ENCODE data around the gene RIN1.
"Not testable (repeated sequence)": the region's sequence is repeated elsewhere in the genome, so short reads cannot be mapped to it uniquely, and the experiment has no call there.

Gene RIN1

GRCh38 chr11:66318600-66318970, 17.6 kb downstream of the RIN1 start:
- DNase-seq (ENCODE audit: low read depth): no peak

DNA sequence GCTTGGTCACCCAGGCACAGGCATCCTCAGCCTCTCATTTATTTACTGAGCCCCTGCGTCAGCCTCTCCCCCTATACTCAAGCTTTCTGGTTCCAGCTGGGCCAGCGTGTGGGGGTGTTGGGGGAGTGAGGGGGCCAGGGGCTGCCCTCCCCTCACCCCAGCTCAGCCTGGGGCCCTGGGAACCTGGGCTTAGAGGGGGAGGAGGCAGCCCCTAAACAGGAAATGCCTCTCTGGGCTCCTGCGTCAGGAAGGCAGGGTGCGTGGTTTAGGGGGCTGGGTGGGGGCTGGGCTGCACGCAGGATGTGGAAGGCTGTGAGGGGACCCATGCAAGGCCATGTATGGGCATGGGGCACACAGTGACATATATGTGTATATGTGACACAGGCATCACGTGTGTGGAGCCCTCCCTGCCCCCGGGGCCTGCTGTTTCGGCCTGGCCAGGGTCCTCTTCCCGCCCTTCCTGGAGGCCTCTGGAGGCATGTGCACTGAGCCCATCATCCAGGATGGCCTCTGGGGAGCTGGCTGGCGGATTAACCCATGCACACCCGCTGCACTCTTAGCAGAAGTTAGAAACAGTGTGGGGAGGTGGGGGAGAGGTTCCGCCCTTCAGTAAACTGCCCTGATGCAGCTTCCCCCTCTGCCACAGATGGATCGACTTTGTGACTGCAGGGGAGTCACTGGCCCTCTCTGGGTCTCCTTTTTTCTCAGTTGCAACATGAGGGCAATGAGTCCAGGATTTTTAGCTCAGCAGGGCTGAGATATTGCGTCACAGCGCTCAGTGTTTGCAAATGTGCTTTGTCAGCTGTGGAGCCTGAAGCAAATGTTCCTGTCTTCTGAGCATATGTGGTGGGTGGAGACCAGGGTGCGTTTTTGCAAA, 18.3 kb downstream of the RIN1 start:
- peak; percentile 53 for DNase-seq (ENCODE audit: low read depth)

DNA sequence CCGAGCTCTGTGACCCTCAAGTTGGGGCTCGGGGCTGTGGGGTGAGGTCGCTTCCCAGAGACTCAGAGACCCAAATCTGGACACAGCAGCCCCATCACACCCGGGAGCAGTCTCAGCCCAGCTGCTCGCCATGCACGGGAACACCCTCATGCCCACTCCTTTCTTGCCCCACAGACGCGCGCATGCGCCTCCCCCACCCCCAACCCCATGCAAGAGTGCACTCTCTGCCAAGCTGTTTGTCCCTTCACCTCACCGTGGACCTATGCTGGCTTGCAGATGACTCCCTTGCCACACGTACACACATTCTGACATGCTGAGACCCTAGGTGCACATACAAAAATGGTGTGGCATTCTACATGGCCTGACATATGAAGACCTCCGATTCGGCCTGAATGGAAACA, 18.9 kb downstream of the RIN1 start:
- DNase-seq (ENCODE audit: low read depth): no peak

- DNase-seq (ENCODE audit: low read depth): no peak
Measured at GRCh38 chr11:66316849-66317251, 19.4 kb downstream of the RIN1 start, which contains the start of gene CD248. Gene CD248, minus strand, starts transcription at chr11:66317044. Its CDS starts 17 bp downstream, at chr11:66317027.

DNA sequence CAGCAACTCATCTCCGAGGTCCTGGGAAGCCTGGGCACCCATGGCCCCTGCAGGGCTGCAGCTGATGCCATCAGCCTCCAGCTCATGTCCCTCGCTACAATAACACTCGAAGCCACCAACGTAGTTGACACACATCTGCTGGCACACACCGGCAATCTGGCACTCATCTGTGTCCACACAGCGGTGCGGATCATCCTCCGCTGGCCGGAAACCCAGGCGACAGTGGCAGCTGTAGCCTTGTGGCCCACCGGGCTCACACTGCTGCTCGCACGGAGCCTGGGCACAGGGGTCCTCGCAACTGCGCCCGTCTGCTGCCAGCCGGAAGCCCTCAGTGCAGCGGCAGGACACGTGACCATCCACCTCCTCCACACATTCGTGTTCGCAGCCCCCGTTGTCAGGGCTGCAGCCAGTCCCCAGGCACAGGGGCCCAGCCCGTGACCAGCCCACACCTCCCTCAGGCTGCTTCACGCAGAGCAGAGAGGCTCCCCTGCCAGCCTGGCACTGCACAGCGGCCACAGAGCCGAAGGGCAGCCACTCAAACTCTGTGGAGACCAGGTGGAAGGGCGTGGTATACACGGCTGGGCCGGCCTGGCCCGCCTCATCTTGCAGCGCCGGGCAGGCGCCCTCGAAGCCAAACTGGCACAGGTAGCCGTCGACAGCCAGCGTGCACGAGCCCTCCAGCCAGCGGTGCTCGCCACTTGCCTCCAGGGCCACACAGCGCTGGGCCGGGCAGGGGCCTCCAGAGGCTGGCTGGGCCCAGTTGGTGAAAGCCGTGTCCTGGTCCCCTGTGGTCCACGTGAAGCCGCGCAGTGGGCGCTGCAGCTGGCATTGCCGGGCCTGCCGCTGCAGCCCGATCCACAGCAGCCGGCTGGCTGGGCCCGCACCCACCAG, 20.1 kb downstream of the RIN1 start:
- no peak for DNase-seq (ENCODE audit: low read depth)

- no peak for DNase-seq (ENCODE audit: low read depth)
Measured at GRCh38 chr11:66315498-66315885, 20.7 kb downstream of the RIN1 start.

- no peak for DNase-seq (ENCODE audit: low read depth)
Measured at GRCh38 chr11:66314561-66315497, 21.4 kb downstream of the RIN1 start.

- no peak for DNase-seq (ENCODE audit: low read depth)
Measured at GRCh38 chr11:66314186-66314501, 22.1 kb downstream of the RIN1 start.

DNA sequence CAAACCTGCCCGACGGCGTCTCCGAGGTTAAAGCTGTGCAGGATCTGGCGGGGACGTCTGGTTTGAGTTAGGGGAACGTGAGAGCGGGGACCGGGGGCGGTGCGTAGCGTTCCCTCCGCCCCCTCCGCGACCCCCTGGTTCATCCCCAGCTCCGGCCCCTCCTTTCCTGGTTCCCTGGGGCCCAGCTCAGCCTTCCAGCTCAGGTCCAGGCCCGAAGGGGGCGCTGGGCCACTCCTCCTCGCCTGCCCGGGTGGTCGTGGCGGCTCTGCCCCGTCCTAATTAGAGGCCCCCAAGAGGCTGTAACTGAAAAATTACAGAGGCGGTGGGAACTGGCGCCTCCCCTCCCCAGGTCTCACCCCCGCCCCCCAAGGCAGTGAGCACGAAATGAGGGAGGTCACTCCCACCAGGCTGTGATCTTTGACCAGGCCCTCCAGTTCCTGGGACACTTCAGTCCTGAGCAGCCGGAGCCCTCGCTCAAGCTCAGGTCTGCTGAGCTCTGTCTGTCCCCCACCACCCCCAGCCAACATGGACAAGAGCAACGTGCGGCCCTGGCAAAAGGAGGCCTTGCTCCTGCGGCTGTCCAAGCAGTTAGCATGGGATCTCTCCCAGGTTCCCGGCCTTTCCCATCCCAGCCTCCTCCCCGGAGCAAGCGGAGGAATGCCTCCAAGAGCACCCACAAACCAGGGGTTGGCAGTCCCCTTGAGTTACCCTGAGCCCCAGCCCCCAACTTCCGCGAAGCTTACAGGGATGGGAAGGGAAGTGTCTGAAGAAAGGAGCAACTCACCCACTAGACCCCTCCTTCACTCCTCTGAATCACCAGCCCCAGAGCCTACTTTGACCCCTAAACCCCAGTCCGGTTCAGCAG, 22.7 kb downstream of the RIN1 start:
- DNase-seq (ENCODE audit: low read depth): no peak

DNA sequence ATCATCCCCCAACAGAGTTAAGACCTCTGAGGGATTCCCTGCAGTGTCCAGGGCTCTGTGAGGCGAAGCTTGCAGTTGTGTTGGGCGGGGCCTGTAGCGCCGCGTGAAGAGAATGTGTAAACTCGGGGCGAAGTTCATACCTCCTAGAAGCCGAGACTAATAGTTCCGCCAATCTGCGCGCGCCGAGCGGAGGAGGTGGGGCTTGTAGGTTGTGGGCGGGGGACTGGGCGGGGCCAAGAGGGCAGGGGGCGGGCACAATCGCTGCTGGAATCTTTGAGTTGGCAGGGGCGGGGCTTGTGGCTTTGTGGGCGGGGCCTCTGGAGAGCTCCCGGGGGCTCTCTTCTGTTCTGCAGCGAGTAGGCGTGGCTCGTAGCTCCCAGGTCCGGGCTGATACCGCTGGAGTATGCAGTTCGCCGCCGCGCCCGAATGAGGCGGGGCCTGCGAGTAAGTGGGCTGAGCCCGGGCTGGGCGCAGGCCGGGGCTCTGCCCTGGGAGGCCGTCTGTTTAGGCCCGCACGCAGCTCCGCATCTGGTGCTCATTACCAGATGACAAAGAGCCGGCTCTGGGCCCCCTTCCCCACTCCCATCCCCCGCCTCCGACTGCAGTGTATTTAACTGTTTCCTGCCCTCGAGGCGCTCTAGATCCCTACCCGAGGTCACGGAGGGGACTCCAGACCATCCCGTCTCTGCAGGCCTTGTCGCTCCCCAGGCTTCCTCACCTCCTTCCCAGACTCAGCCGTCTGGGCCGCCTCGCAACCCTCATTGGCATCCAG, 23.5 kb downstream of the RIN1 start:
- DNase-seq (ENCODE audit: low read depth): peak; percentile 97

DNA sequence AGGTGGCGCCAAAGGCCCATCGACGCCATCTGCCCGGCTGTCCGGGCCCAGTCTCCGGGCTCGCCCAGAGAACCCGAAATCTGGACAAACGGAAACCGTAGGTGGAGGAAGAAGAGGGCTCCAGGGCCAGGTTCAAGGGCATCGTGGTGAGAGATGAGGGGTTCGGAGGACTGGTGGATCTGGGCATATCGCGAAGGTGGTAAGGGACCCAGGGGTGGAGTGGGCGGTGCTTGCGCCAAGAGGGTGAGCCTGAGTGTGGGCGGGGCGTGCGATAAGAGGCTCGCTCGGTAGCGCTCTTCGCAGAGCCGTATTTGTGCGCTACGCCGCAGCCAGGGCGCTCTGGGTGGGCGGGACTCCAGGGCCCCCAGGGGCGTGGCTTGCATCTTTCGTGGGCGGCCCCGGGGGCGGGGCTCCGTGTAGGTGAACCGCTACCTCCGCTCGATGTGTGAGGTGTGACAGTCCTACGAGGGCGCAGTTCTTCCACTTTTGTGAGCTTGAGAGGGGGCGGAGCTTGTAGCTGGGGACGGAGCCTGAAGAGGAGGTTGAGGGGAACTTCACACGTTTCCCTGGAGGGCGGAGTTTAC, 24.2 kb downstream of the RIN1 start:
- peak; percentile 96 for DNase-seq (ENCODE audit: low read depth)

DNA sequence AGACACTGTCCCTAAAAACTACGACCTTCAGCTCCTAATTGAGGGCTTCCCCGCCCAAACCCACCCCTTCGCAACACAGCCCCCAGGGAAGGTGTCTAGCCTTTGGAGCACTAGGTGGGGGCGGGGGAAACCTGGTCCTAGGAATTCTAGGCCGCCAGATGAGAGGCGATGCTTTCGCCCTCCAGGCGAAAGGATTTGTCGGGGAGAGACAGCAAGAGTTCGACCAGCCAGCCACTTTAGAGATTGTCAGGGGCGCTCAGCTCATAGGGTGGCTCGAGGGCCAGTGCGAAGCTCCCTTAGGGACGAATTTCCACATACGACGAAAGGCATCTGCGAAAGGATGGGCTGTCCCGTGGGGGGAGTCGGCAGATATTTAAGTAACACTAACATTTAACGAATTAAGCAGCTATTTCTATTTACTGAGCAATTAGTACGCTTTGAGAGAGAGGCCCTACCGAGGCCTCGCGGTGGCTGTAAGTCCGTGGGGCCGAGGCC, 24.7 kb downstream of the RIN1 start:
- no peak for DNase-seq (ENCODE audit: low read depth)

- not testable (repeated sequence) for DNase-seq (ENCODE audit: low read depth)
Measured at GRCh38 chr11:66310803-66311440, 25.3 kb downstream of the RIN1 start.

- no peak for DNase-seq (ENCODE audit: low read depth)
Measured at GRCh38 chr11:66310324-66310723, 25.9 kb downstream of the RIN1 start.

DNA sequence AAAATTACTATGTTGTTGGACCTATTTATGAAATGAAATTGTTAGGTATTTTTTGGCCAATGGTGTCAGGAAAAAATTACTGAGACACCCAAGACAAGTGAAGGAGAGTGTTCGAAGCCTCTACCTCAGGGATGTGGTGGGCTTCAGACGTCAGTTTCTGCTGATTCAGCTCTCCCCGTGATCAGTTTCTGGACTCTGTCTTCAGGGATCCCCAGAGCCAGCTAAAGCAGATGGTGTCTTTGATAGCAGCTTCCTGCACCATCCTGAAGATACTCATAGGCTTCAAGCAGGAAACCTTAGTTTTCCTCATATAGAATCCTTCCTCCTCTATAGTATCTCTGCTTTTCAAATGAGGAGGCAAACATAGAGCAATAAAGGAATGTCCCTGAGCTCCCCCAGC, 26.8 kb downstream of the RIN1 start:
- DNase-seq (ENCODE audit: low read depth): no peak

GRCh38 chr11:66302656-66303055, 33.6 kb downstream of the RIN1 start:
- no peak for DNase-seq (ENCODE audit: low read depth)

GRCh38 chr11:66299186-66299585, 37.0 kb downstream of the RIN1 start:
- no peak for DNase-seq (ENCODE audit: low read depth)

DNA sequence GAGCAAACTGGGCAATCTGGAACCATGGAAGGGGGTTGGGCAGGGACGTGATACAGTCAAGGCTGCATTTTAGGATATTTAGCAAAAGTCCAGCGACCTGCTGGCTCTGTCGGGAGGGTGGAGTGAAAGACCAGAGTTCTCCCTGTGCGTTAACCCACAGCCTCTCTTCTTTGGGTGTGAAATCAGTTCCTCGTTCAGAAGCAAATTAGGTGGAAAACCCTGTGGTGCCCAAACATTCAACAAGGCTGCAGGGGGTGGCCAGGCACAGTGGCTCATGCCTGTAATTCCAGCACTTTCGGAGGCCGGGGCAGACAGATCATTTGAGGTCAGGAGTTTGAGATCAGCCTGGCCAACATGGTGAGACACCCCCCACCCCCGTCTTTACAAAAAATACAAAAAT, 38.6 kb downstream of the RIN1 start:
- no peak for DNase-seq (ENCODE audit: low read depth)
